Activated naive CD8-positive, alpha-beta T cell treated with anti-CD3 and anti-CD28 coated beads, Interleukin-2, amount 50 U/mL, for 24 hours (primary cell): ENCODE data around the gene KRTAP9-9.
"Not testable (repeated sequence)": the region's sequence is repeated elsewhere in the genome, so short reads cannot be mapped to it uniquely, and the experiment has no call there.

Source experiments
- ATAC-seq: fragments of 150-1000 bp; cut with Tn5 transposase; one replicate; pipeline ENCODE4 v1.10.0; 2021
- DNase-seq: peaks from one replicate; pipeline ENCODE4 v3.0.0; 2021
- H3K27ac Mint-ChIP-seq: one replicate; pipeline ENCODE4 v1.8.0; 2021; ENCODE audit warnings: mild to moderate bottlenecking, mixed read lengths
- H3K27me3 Mint-ChIP-seq: one replicate; pipeline ENCODE4 v1.8.0; 2021; ENCODE audit warnings: mixed read lengths
- H3K36me3 Mint-ChIP-seq: one replicate; pipeline ENCODE4 v1.8.0; 2021; ENCODE audit warnings: low read depth, mixed read lengths
- H3K4me1 Mint-ChIP-seq: one replicate; pipeline ENCODE4 v1.8.0; 2021; ENCODE audit warnings: mixed read lengths
- H3K4me3 Mint-ChIP-seq: one replicate; pipeline ENCODE4 v1.8.0; 2021; ENCODE audit warnings: mild to moderate bottlenecking, moderate library complexity, mixed read lengths
- H3K9me3 Mint-ChIP-seq: one replicate; pipeline ENCODE4 v1.8.0; 2021; ENCODE audit warnings: mixed read lengths

Gene KRTAP9-9

GRCh38 chr17:41255381-41256290 is at the start of gene KRTAP9-9:
KRTAP9-9 (plus strand) TSS chr17:41255384.
- not testable (repeated sequence) for H3K27me3 Mint-ChIP-seq, DNase-seq, H3K36me3 Mint-ChIP-seq, H3K9me3 Mint-ChIP-seq, H3K27ac Mint-ChIP-seq, H3K4me3 Mint-ChIP-seq, H3K4me1 Mint-ChIP-seq, ATAC-seq

GRCh38 chr17:41211845-41212466 is 43.2 kb upstream of the KRTAP9-9 start:
- Mint-ChIP-seq H3K4me1 (peaks cover 11% of the 10 kb centered on the region), H3K36me3 (no peaks in the 10 kb centered on the region), H3K27me3 (peaks cover 2% of the 10 kb centered on the region), H3K4me3 (no peak overlapping the region), H3K9me3 (no peaks in the 10 kb centered on the region), H3K27ac (no peak overlapping the region)
- DNase-seq (no peak), ATAC-seq (peak; percentile 52)

GRCh38 chr17:41212524-41213169 is 42.5 kb upstream of the KRTAP9-9 start:
- H3K27ac Mint-ChIP-seq, result no peak overlapping the region
- no peak overlapping the region for H3K4me3 Mint-ChIP-seq
- no peak for ATAC-seq
- H3K9me3 Mint-ChIP-seq, result no peaks in the 10 kb centered on the region
- H3K27me3 Mint-ChIP-seq, result peaks cover 2% of the 10 kb centered on the region
- peaks cover 11% of the 10 kb centered on the region for H3K4me1 Mint-ChIP-seq
- no peak for DNase-seq
- H3K36me3 Mint-ChIP-seq, result no peaks in the 10 kb centered on the region

- Mint-ChIP-seq H3K9me3 (peaks cover 10% of the 10 kb centered on the region), H3K27me3 (peaks cover 2% of the 10 kb centered on the region), H3K27ac (no peak overlapping the region), H3K4me3 (no peak overlapping the region), H3K36me3 (no peaks in the 10 kb centered on the region), H3K4me1 (peaks cover 11% of the 10 kb centered on the region)
- DNase-seq (no peak), ATAC-seq (no peak)
Observed at GRCh38 chr17:41215681-41216080, 39.5 kb upstream of the KRTAP9-9 start.

- H3K4me3 Mint-ChIP-seq, result no peak overlapping the region
- no peaks in the 10 kb centered on the region for H3K4me1 Mint-ChIP-seq
- DNase-seq (no peak), ATAC-seq (no peak)
- H3K27ac Mint-ChIP-seq, result no peak overlapping the region
- H3K27me3 Mint-ChIP-seq, result no peaks in the 10 kb centered on the region
- H3K9me3 Mint-ChIP-seq, result peaks cover 10% of the 10 kb centered on the region
- H3K36me3 Mint-ChIP-seq, result no peaks in the 10 kb centered on the region
Observed at GRCh38 chr17:41223821-41224220, 31.4 kb upstream of the KRTAP9-9 start.

GRCh38 chr17:41226051-41226450 is 29.1 kb upstream of the KRTAP9-9 start:
- no peak for DNase-seq
- Mint-ChIP-seq H3K4me3 (no peak overlapping the region), H3K36me3 (no peaks in the 10 kb centered on the region), H3K27me3 (no peaks in the 10 kb centered on the region), H3K27ac (no peak overlapping the region), H3K9me3 (no peaks in the 10 kb centered on the region), H3K4me1 (peaks cover 3% of the 10 kb centered on the region)
- ATAC-seq, result no peak

- not testable (repeated sequence) for H3K9me3 Mint-ChIP-seq, DNase-seq, ATAC-seq, H3K27me3 Mint-ChIP-seq, H3K4me3 Mint-ChIP-seq, H3K4me1 Mint-ChIP-seq, H3K27ac Mint-ChIP-seq, H3K36me3 Mint-ChIP-seq
Observed at GRCh38 chr17:41226598-41227095, 28.5 kb upstream of the KRTAP9-9 start, which contains the start of gene KRTAP9-2. KRTAP9-2 (plus strand) TSS chr17:41226648; CDS start chr17:41226655, 7 bp downstream.

- Mint-ChIP-seq H3K4me1 (peaks cover 3% of the 10 kb centered on the region), H3K27ac (peak overlapping the region; percentile 3), H3K9me3 (no peaks in the 10 kb centered on the region), H3K36me3 (no peaks in the 10 kb centered on the region), H3K27me3 (no peaks in the 10 kb centered on the region), H3K4me3 (no peak overlapping the region)
- DNase-seq (no peak), ATAC-seq (no peak)
Observed at GRCh38 chr17:41230094-41230493, 25.1 kb upstream of the KRTAP9-9 start.

GRCh38 chr17:41231731-41232130 is 23.5 kb upstream of the KRTAP9-9 start:
- Mint-ChIP-seq H3K4me1 (peaks cover 3% of the 10 kb centered on the region), H3K27ac (no peak overlapping the region)
- no peak for ATAC-seq

GRCh38 chr17:41232399-41233105 is 22.6 kb upstream of the KRTAP9-9 start, which contains the start of gene KRTAP9-3:
KRTAP9-3 (plus strand) TSS chr17:41232449; CDS start chr17:41232502, 53 bp downstream.
- not testable (repeated sequence) for H3K4me3 Mint-ChIP-seq, H3K27me3 Mint-ChIP-seq, DNase-seq, H3K36me3 Mint-ChIP-seq, H3K9me3 Mint-ChIP-seq, H3K27ac Mint-ChIP-seq, H3K4me1 Mint-ChIP-seq, ATAC-seq

More at GRCh38 chr17:41231731-41232130, 23.5 kb upstream of the KRTAP9-9 start:
- no peaks in the 10 kb centered on the region for H3K36me3 Mint-ChIP-seq
- no peaks in the 10 kb centered on the region for H3K9me3 Mint-ChIP-seq
- H3K27me3 Mint-ChIP-seq, result no peaks in the 10 kb centered on the region
- H3K4me3 Mint-ChIP-seq, result no peak overlapping the region
- DNase-seq, result no peak

GRCh38 chr17:41237116-41237515 is 18.1 kb upstream of the KRTAP9-9 start:
- not testable (repeated sequence) for H3K9me3 Mint-ChIP-seq, H3K4me3 Mint-ChIP-seq, DNase-seq, H3K27me3 Mint-ChIP-seq, ATAC-seq, H3K36me3 Mint-ChIP-seq, H3K27ac Mint-ChIP-seq, H3K4me1 Mint-ChIP-seq

- H3K27me3 Mint-ChIP-seq, H3K4me1 Mint-ChIP-seq, H3K9me3 Mint-ChIP-seq, H3K36me3 Mint-ChIP-seq, ATAC-seq, H3K27ac Mint-ChIP-seq, DNase-seq, H3K4me3 Mint-ChIP-seq: not testable (repeated sequence)
Observed at GRCh38 chr17:41237949-41238437, 17.2 kb upstream of the KRTAP9-9 start, which contains the start of gene KRTAP9-8. KRTAP9-8 (plus strand) TSS chr17:41237999; CDS start chr17:41238052, 53 bp downstream.

GRCh38 chr17:41246995-41247787 is 8.0 kb upstream of the KRTAP9-9 start:
- not testable (repeated sequence) for H3K36me3 Mint-ChIP-seq, ATAC-seq, H3K27me3 Mint-ChIP-seq, H3K27ac Mint-ChIP-seq, H3K4me3 Mint-ChIP-seq, DNase-seq, H3K4me1 Mint-ChIP-seq, H3K9me3 Mint-ChIP-seq
